AG09319 (cell line): ENCODE measurements around the gene COG4.

Experiments used
- DNase-seq: peaks from one replicate; pipeline ENCODE4 v3.0.0-alpha.2; 2010; ENCODE audit warnings: low read depth; ENCODE audit errors: extremely low read depth
- CTCF ChIP-seq: IDR thresholded peaks from 2 replicates; pipeline ENCODE4 v1.5.1; 2011; ENCODE audit warnings: low read depth, mild to moderate bottlenecking, inconsistent platforms, low read length, moderate library complexity

The COG4 gene

DNA sequence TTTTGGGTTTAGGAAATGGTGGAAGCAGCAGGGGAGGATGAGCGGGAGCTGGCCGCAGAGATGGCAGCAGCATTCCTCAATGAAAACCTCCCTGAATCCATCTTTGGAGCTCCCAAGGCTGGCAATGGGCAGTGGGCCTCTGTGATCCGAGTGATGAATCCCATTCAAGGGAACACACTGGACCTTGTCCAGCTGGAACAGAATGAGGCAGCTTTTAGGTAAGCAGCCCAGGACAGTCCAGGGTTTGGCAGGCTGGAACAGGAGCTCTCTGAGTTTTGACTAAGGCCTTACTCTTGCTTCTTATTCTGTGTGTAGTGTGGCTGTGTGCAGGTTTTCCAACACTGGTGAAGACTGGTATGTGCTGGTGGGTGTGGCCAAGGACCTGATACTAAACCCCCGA, 41.7 kb upstream of the COG4 start:
- no peak for DNase-seq
- no peak for TF ChIP-seq CTCF

DNA sequence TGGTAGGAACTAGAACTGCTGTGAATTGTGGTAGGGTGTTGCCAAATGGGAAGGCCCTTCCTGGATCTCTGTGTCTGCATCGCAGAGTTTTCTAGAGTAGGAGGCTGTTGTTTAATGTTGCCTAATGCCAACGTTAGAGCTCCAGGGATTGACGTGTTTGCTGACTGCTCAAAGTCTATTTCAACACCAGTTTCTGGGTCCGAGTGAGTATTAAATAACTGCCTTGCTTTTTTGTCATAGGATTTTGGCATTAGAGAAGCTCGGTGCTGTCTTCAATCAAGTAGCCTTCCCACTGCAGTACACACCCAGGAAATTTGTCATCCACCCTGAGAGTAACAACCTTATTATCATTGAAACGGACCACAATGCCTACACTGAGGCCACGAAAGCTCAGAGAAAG, 40.3 kb upstream of the COG4 start:
- DNase-seq = peak; percentile 67
- TF ChIP-seq CTCF = no peak

DNA sequence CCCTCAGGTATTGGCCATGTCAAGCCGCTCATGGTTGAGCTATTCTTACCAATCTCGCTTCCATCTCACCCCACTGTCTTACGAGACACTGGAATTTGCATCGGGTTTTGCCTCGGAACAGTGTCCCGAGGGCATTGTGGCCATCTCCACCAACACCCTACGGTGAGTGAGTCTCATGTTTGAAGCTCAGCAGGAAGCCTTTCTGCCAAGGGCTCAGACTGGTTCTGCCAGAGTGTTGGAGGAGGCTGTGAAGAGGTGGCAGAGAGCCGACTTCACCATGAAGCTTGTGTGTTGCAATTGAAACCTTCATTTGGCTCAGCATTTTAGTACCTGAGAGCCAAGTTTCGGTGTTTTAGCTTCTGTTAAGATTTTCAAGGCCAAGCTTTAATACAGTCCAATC, 38.3 kb upstream of the COG4 start:
- TF ChIP-seq CTCF = no peak
- no peak for DNase-seq

- no peak for DNase-seq
These were observed 32.7 kb upstream of the COG4 start for GRCh38 chr16:70556063-70556462.

GRCh38 chr16:70553645-70554044, 30.3 kb upstream of the COG4 start:
- peak; percentile 87 for DNase-seq
- no peak for TF ChIP-seq CTCF

More at GRCh38 chr16:70556063-70556462, 32.7 kb upstream of the COG4 start:
- TF ChIP-seq CTCF = no peak

GRCh38 chr16:70552675-70553074, 29.3 kb upstream of the COG4 start:
- no peak for TF ChIP-seq CTCF
- no peak for DNase-seq

DNA sequence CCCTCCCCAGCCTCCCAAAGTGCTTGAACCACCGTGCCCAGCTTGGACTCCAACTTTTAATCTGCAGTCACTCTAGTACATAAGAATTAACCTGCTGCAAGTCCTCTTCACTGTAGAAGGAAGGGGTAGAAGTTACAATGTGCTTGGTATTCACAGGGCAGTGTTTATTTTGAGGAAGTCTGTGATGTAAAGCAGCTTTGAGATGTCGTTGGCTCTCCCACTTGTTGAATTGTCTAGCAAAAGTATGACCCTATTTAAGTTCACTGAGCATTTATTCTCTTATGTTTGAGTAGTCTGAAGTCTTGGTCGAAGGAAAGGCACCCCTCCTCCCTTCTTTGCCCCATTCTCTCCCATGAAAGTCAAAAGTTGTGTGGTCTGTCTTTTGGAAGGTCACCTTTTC, 28.4 kb upstream of the COG4 start:
- no peak for TF ChIP-seq CTCF
- no peak for DNase-seq
